Measurements from ENCODE around the gene EVI5.
"Not testable (repeated sequence)": the region's sequence is repeated elsewhere in the genome, so short reads cannot be mapped to it uniquely, and the experiment has no call there.

Gene EVI5

GRCh38 chr1:92638498-92638897 is 146.4 kb downstream of the EVI5 start:
- H3F3A ChIP-seq (ENCODE audit: insufficient read depth, low read length): no peaks in the 10 kb centered on the region
- no peak overlapping the region for H3K27ac ChIP-seq (ENCODE audit: low read depth, low read length, poor library complexity, severe bottlenecking)
- no peaks in the 10 kb centered on the region for H3K9me3 ChIP-seq (ENCODE audit: low read length)
- no peaks in the 10 kb centered on the region for H4K20me1 ChIP-seq (ENCODE audit: insufficient read depth, low read length)
- no peaks in the 10 kb centered on the region for H3K79me2 ChIP-seq (ENCODE audit: insufficient read depth, low read length)
- TF ChIP-seq EZH2 (IDR thresholded peaks at IDR 0.05; ENCODE audit: borderline replicate concordance, low read length) (no peak), CTCF (IDR thresholded peaks at IDR 0.05; ENCODE audit: low read length) (no peak)
- H3K4me3 ChIP-seq (ENCODE audit: low read depth, low read length, poor library complexity, severe bottlenecking): no peak overlapping the region
- H2AFZ ChIP-seq (ENCODE audit: low read length): no peak overlapping the region
- H3K36me3 ChIP-seq (ENCODE audit: insufficient read depth, low read length): no peaks in the 10 kb centered on the region
- H3K4me2 ChIP-seq (ENCODE audit: low read length): no peak overlapping the region
- H3K27me3 ChIP-seq (ENCODE audit: insufficient read depth, low read length): no peaks in the 10 kb centered on the region
- no peak overlapping the region for H3K9ac ChIP-seq (ENCODE audit: low read length)
- no peaks in the 10 kb centered on the region for H3K4me1 ChIP-seq (ENCODE audit: insufficient read depth, low read length, severe bottlenecking)
- H3K9me2 ChIP-seq (ENCODE audit: low read depth, low read length): no peaks in the 10 kb centered on the region

GRCh38 chr1:92635203-92635602 is 149.7 kb downstream of the EVI5 start:
- not testable (repeated sequence) for H3K27ac ChIP-seq (ENCODE audit: low read depth, low read length, poor library complexity, severe bottlenecking); H3K9ac ChIP-seq (ENCODE audit: low read length); H3K4me3 ChIP-seq (ENCODE audit: low read depth, low read length, poor library complexity, severe bottlenecking); H3K9me2 ChIP-seq (ENCODE audit: low read depth, low read length); H3K9me3 ChIP-seq (ENCODE audit: low read length); H3K27me3 ChIP-seq (ENCODE audit: insufficient read depth, low read length); H3K79me2 ChIP-seq (ENCODE audit: insufficient read depth, low read length); H3K4me1 ChIP-seq (ENCODE audit: insufficient read depth, low read length, severe bottlenecking); H3F3A ChIP-seq (ENCODE audit: insufficient read depth, low read length); H3K36me3 ChIP-seq (ENCODE audit: insufficient read depth, low read length); H2AFZ ChIP-seq (ENCODE audit: low read length); H3K4me2 ChIP-seq (ENCODE audit: low read length); H4K20me1 ChIP-seq (ENCODE audit: insufficient read depth, low read length)

- H4K20me1 ChIP-seq (ENCODE audit: insufficient read depth, low read length): no peaks in the 10 kb centered on the region
- no peaks in the 10 kb centered on the region for H3K9me2 ChIP-seq (ENCODE audit: low read depth, low read length)
- no peaks in the 10 kb centered on the region for H3K36me3 ChIP-seq (ENCODE audit: insufficient read depth, low read length)
- H2AFZ ChIP-seq (ENCODE audit: low read length): no peak overlapping the region
- TF ChIP-seq EZH2 (IDR thresholded peaks at IDR 0.05; ENCODE audit: borderline replicate concordance, low read length) (no peak), CTCF (IDR thresholded peaks at IDR 0.05; ENCODE audit: low read length) (peak; percentile 61)
- no peaks in the 10 kb centered on the region for H3K9me3 ChIP-seq (ENCODE audit: low read length)
- H3K4me1 ChIP-seq (ENCODE audit: insufficient read depth, low read length, severe bottlenecking): no peaks in the 10 kb centered on the region
- H3K4me3 ChIP-seq (ENCODE audit: low read depth, low read length, poor library complexity, severe bottlenecking): no peak overlapping the region
- H3F3A ChIP-seq (ENCODE audit: insufficient read depth, low read length): 0 out of 2 replicates have a peak, but pooled peaks cover 3% of the 10 kb centered on the region
- H3K27me3 ChIP-seq (ENCODE audit: insufficient read depth, low read length): no peaks in the 10 kb centered on the region
- H3K4me2 ChIP-seq (ENCODE audit: low read length): no peak overlapping the region
- no peak overlapping the region for H3K27ac ChIP-seq (ENCODE audit: low read depth, low read length, poor library complexity, severe bottlenecking)
- no peaks in the 10 kb centered on the region for H3K79me2 ChIP-seq (ENCODE audit: insufficient read depth, low read length)
- H3K9ac ChIP-seq (ENCODE audit: low read length): no peak overlapping the region
Observed at GRCh38 chr1:92623187-92623778, 161.6 kb downstream of the EVI5 start.

- TF ChIP-seq EZH2 (IDR thresholded peaks at IDR 0.05; ENCODE audit: borderline replicate concordance, low read length) (no peak), CTCF (IDR thresholded peaks at IDR 0.05; ENCODE audit: low read length) (no peak)
- H3K9me3 ChIP-seq (ENCODE audit: low read length): no peaks in the 10 kb centered on the region
- no peaks in the 10 kb centered on the region for H4K20me1 ChIP-seq (ENCODE audit: insufficient read depth, low read length)
- no peak overlapping the region for H2AFZ ChIP-seq (ENCODE audit: low read length)
- no peak overlapping the region for H3K4me3 ChIP-seq (ENCODE audit: low read depth, low read length, poor library complexity, severe bottlenecking)
- no peak overlapping the region for H3K4me2 ChIP-seq (ENCODE audit: low read length)
- no peaks in the 10 kb centered on the region for H3K79me2 ChIP-seq (ENCODE audit: insufficient read depth, low read length)
- H3F3A ChIP-seq (ENCODE audit: insufficient read depth, low read length): no peaks in the 10 kb centered on the region
- H3K36me3 ChIP-seq (ENCODE audit: insufficient read depth, low read length): no peaks in the 10 kb centered on the region
- no peaks in the 10 kb centered on the region for H3K4me1 ChIP-seq (ENCODE audit: insufficient read depth, low read length, severe bottlenecking)
- H3K27ac ChIP-seq (ENCODE audit: low read depth, low read length, poor library complexity, severe bottlenecking): no peak overlapping the region
- no peak overlapping the region for H3K9ac ChIP-seq (ENCODE audit: low read length)
- H3K9me2 ChIP-seq (ENCODE audit: low read depth, low read length): no peaks in the 10 kb centered on the region
- H3K27me3 ChIP-seq (ENCODE audit: insufficient read depth, low read length): no peaks in the 10 kb centered on the region
Observed at GRCh38 chr1:92619466-92620189, 165.3 kb downstream of the EVI5 start.

Measured in OCI-LY1 (cell line).